ENCODE data around the gene VPS35L.
A peak's percentile ranks its signal among the peaks of the same experiment; 100 is the strongest.

Gene VPS35L

GRCh38 chr16:19595043-19595767, 39.7 kb downstream of the VPS35L start:
- DNase-seq = no peak

- DNase-seq = no peak
These were observed 43.5 kb downstream of the VPS35L start for GRCh38 chr16:19598805-19599510.

GRCh38 chr16:19599968-19600716, 44.6 kb downstream of the VPS35L start:
- no peak for DNase-seq

- peak; percentile 24 to 34 (median 26) for DNase-seq
These were observed 45.8 kb downstream of the VPS35L start for GRCh38 chr16:19601083-19601976.

GRCh38 chr16:19604911-19605310, 49.4 kb downstream of the VPS35L start:
- no peak for DNase-seq

- DNase-seq = no peak
These were observed 50.2 kb downstream of the VPS35L start for GRCh38 chr16:19605701-19606100.

- no peak for DNase-seq
These were observed 52.2 kb downstream of the VPS35L start for GRCh38 chr16:19607616-19608280.

GRCh38 chr16:19609359-19609758, 53.9 kb downstream of the VPS35L start:
- no peak for DNase-seq

GRCh38 chr16:19610200-19610599, 54.7 kb downstream of the VPS35L start:
- DNase-seq = no peak

GRCh38 chr16:19613834-19614233, 58.3 kb downstream of the VPS35L start:
- DNase-seq = no peak

- DNase-seq = no peak
These were observed 60.7 kb downstream of the VPS35L start for GRCh38 chr16:19616241-19616640.

- no peak for DNase-seq
These were observed 63.4 kb downstream of the VPS35L start for GRCh38 chr16:19618876-19619275.

GRCh38 chr16:19621445-19621844, 65.9 kb downstream of the VPS35L start:
- DNase-seq = no peak

- DNase-seq = no peak
These were observed 69.5 kb downstream of the VPS35L start for GRCh38 chr16:19625039-19625438.

GRCh38 chr16:19636436-19637267, 81.1 kb downstream of the VPS35L start:
- no peak for DNase-seq

GRCh38 chr16:19639986-19640421, 84.5 kb downstream of the VPS35L start:
- DNase-seq = no peak

- DNase-seq = no peak
These were observed 87.0 kb downstream of the VPS35L start for GRCh38 chr16:19642501-19642900.

GRCh38 chr16:19644877-19645276, 89.4 kb downstream of the VPS35L start:
- no peak for DNase-seq

- no peak for DNase-seq
These were observed 90.1 kb downstream of the VPS35L start for GRCh38 chr16:19645557-19645981.

- DNase-seq = no peak
These were observed 94.5 kb downstream of the VPS35L start for GRCh38 chr16:19649980-19650379.

- DNase-seq = no peak
These were observed 98.6 kb downstream of the VPS35L start for GRCh38 chr16:19654147-19654546.
